IPS-18c (cell line): ENCODE results near the gene MRPL10.

ENCODE experiments used
- H3K4me3 ChIP-seq: 2 replicates; pipeline ENCODE4 v1.7.0; 2013; ENCODE audit warnings: low read depth, mild to moderate bottlenecking, low read length, moderate library complexity; ENCODE audit not compliant: insufficient read depth
- H3K9me3 ChIP-seq: one replicate; pipeline ENCODE4 v1.6.1; 2013; ENCODE audit warnings: mild to moderate bottlenecking, low read length, moderate library complexity; ENCODE audit not compliant: control insufficient read depth, insufficient read depth

Gene MRPL10

DNA sequence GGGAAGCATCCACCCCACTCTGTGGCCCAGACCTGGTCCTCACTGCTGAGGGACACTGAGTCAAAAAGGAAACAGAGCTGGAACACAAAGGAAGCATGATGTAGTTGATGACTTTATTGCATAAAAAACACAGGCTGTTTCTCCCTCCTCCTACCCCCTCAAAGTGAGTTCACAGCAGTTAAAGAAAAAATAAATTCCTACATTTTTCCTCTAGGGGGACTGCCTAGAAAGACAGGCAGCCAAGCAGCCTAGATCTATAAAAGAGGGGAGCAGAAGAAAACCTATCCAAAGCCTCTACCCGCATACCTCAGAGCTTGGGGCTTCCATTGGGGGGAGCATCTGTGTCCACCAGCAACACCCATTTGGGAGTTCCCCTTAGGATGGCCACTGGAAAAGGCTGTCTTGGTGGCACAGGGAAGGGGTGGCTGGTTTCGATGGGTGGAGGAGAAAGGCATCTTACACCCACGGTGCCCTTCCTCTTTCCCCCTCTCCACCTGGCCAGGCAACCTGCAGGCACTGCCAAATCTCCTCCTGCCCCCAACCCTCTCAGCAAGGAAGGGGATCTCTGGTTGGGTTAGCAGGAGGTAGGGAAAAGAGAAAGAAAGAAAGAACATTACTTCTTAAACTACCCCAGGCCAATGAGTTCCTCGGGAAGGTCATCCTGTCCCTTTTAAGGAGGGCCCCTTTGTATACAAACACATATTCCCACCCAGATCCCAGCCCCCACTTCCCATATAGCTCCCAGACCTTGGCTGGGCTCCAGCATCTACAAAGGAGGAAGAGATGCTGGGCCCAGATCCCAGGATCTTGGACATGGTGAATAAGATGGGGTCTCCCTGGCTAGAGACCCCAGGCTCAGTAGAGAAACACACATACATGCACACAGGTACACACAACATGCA, 13.7 kb upstream of the MRPL10 start:
- H3K9me3 ChIP-seq, result no peaks in the 10 kb centered on the region
- H3K4me3 ChIP-seq, result no peak overlapping the region

DNA sequence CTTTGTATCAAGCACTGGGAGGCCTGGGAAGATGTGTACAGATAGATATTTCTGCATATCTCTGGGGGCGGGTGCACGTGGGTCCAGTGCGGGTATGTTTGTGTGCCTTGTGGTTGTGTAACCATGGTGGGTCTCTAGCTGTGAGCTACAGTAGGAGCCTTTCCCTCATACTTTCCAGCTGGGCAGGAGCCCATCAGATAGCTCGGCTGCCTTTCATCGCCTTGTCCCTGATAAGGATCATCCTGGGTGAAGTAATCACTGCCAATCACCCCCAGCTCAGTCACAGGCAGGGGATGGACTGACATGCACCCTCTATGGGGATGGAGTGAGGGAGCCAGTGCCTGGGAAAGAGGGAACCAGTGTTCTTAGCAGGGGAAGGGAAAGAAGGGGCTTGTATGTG, 12.9 kb upstream of the MRPL10 start:
- H3K9me3 ChIP-seq, result no peaks in the 10 kb centered on the region
- H3K4me3 ChIP-seq, result no peak overlapping the region

DNA sequence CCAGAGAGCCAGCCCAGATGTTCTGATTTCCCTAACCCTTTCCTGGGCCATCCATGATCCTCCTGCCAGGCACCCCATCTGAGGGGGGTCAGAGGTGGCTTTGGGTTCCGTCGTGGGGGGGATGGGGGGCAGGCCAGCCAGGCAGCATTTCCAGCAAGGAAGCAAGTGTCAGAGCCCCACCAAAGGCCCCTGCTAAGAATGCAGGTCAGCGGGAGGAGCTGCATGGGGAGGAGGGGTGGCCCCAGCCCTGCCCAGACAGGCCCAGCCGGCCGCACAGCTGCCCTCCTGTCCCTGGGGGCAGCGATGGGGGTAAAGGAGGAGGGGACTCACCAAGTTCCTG, 12.0 kb upstream of the MRPL10 start:
- Histone ChIP-seq H3K4me3 (no peak overlapping the region), H3K9me3 (no peaks in the 10 kb centered on the region)

DNA sequence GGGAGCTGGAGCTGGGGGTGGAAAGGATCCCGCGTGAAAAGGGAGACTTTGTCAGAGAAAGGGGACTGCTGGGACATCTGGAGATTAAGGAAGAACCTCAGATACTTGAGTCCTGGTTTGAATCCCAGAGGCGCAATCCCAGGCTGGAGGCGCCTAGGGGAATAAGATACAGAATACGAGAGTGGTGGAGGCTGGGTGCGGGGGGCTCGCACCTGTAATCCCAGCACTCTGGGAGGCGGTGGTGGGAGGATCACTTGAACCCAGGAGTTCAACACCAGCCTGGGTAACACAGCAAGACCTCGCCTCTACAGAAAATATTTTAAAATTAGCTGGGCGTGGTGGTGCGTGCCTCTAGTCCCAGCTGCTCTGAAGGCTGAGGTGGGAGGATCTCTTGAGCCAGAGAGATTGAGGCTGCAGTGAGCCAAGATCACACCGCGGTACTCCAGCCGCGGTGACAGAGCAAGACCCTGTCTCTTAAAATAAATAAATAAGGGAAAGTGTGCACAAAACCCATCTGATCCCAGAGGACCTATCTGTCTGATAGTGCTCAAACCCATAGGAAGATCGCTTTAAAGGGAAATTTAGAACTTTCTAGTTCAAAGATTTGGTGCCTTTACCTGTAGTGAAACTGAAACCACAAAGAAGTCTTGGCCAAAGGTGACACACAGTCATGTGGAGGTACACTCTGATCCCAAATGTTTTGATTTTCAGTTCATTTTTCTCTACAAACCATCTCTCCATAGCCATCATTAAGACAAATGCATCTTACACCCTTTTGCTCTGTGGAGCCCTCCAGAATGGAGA, 10.3 kb upstream of the MRPL10 start:
- no peaks in the 10 kb centered on the region for H3K9me3 ChIP-seq
- H3K4me3 ChIP-seq, result no peak overlapping the region

DNA sequence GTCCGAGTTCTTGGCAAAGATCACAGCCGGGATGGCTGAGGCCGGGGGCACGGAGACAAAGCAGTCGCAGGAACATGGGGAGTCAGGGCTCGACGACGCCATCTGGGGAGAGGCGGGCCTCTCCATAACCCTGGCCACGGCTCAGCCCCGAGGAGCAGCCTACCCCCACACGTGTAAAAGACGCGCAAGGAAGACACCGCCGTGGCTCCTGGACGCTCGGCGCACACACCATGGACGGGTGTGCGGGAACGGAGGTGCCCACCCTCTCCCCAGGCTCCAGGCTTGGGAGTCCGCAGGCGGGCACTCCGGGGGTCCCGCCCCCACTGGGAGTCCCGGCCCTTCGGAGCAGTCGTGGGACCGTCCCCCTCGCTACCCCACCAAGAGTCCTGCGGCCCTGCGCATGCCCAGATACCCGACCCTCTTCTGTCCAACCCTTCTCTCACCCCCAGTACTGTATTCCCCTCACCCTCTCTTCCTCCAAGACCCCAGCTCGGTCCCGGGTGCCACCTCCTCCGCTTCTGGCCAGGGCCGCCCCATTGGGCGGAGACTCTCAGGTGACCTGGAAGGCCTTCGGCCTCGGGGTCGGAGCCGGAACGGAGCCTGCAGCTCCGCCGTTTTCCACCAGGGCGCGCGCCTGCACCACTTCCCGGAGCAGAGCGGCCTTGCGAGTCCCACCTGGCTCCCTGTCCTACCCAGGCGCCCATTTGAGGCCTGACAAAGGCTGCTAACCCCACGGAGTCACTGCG, 9.6 kb upstream of the MRPL10 start, which contains the start of gene SCRN2:
Gene SCRN2, minus strand, starts transcription at position 532 of the 746 bp plus-strand sequence. Its CDS starts 430 bp downstream, at position 102.
- H3K4me3 ChIP-seq, result peak within 1 kb of the TSS; percentile 89
- no peaks in the 10 kb centered on the region for H3K9me3 ChIP-seq

DNA sequence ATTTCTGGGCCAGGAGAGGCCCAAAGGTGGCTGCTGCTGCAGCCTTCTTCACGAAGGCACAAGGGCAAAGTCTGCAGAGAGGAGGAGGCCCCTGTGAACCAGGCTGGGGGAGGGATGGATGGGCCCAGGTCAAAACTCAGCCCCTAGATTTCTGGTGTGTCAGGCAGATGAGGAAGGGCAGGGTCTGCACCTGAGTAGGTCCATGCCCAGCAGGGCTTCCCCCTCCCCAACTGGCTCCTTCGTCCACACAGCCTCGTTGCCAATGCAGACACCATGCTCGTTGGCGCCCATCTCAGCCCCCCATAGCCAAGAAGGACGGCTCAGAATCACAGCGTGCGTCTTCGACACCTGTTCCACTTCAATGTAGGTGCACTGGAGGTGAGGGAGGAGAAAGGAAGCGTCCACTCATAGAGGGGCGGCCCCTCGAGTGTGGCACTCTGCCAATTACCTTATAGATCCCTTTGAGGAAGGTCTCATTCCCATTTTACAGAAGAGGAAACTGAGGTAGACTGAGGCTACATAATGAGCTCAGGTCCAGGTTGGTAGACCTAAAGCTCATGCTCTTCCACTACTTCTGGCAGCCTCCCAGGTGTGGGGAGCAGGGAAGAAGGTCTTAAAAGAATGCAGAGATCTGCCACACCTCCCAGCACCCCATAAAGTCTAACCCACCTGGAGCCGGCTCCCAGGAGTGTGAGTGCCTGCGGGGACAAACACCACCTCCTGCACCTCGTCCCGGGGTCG, 8.8 kb upstream of the MRPL10 start:
- Histone ChIP-seq H3K9me3 (no peaks in the 10 kb centered on the region), H3K4me3 (peak overlapping the region; percentile 89)

DNA sequence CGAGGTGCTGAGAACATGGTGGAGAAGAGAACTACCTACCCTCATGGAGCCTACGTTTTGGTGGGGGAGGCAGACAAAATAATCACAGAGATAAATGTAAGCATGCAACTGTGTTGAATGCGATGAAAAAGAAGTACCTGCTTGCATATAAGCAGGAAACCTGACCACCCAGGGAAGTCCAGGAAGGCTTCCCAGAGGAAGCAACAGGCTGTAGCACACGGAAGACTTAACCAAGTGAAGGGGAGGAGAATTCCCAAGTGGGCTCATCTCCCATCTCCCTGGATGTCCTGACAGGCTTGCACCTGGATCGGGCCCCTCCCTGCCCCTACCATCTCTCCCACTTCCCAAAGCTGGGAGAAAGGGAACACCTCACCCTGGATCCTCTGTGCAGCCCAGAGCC, 7.7 kb upstream of the MRPL10 start:
- Histone ChIP-seq H3K9me3 (no peaks in the 10 kb centered on the region), H3K4me3 (no peak overlapping the region)

DNA sequence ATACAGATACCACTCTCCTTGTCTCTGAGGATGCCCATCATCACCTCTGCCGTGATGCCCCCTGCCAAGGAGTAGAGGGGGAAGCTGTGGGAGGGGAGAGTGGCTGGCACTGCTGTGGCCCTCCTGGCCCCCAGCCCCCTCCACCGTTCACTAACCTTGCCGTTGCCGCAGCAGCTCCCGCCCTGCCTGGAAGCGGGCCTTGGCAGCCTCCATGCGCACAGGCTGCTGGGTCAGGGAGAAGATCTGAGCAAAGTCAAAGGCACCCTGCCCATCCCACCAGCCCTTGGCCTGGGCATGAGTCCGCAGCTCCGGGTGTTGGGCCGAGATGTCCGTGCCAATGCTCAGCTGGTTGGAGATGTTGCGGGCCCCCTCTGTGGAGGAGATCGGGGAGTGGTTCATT, 7.3 kb upstream of the MRPL10 start:
- Histone ChIP-seq H3K9me3 (no peaks in the 10 kb centered on the region), H3K4me3 (no peak overlapping the region)

DNA sequence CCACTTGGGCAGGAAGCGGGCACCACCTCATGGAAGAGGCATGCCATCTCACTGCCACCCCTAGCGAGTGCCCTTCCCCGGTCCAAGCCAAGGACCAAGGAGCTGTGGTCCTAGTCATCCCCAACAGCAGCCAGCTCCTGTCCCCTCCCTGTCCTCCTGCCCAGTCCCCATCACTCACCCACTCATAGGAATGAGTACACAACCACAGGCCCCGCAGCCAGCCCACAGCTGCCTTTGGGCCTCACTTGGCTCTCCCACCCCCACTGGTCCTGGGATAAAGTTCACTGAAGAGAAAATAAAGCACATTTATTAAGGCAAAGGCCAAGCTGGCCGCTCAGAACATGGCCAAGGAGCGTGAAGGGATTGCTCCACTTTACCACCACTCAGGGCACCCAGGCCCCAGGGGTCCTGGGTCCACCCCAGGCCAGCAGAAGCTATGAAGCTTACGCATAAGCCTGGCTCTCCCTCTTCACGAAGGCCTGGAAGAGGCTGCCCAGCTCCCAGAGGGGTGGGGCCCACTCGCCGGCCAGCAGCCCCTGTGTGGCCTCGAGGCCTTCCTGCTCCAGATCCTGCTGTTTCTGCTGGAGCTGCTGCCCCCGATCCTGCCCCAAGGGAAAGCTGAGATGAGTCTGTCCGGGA, 6.2 kb upstream of the MRPL10 start:
- no peaks in the 10 kb centered on the region for H3K9me3 ChIP-seq
- H3K4me3 ChIP-seq, result no peak overlapping the region

DNA sequence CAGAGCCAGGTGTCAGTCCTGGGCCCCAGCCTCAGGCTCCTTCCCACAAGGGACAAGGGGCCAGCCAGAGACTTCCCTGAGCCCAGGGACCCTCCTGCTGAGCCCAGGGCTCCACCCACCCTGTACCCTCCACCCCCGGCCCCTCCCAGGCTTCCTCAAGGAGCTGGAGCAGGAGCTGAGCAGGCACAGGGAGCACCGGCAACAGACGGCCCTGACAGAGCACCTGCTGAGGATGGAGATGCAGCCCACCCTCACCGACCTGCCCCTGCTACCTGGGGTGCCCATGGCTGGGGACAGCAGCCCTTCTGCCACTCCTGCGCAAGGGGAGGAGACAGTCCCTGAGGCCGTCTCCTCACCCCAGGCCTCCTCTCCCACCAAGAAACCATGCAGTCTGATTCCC, 5.3 kb upstream of the MRPL10 start:
- H3K4me3 ChIP-seq, result no peak overlapping the region

DNA sequence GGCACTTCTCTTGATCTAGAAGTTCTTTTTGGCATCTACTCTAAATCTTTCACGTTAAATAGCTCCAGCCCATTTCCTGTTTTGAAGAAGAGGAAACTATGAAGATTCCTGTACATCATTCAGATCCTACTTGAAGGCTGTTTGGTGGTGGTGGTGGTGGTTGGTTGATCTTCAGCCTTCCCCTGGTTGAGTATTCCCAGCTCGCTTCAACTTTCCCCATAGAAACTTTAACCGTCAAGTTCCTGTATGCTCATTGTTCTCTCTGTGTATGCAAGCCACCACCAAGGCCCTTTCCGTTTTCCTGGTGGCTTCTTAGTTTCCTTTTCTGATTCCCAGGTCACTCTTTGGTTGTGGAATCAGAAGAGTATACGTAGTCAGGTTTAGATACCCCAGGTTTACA, 3.4 kb upstream of the MRPL10 start:
- no peak overlapping the region for H3K4me3 ChIP-seq
- H3K9me3 ChIP-seq, result no peaks in the 10 kb centered on the region

More for the DNA sequence above, 5.3 kb upstream of the MRPL10 start:
- no peaks in the 10 kb centered on the region for H3K9me3 ChIP-seq

DNA sequence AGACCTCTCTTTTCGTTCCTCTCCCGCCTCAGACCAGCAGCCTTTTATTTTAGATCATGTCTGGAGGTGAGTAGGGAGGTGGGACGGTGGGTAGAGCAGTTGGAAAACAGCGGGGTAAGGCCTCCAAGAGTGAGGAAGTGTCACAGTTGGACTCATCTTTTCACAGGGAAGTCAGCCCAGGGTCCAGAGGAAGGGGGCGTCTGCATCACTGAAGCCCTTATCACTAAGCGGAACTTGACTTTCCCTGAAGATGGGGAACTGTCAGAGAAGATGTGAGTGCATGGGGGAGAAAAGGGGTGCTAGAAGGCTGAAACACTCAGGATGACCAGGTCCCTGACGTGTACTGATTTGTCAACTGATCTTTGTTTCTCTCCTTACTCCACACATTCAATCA, 590 bp upstream of the MRPL10 start:
- no peaks in the 10 kb centered on the region for H3K9me3 ChIP-seq
- H3K4me3 ChIP-seq, result peak overlapping the region; percentile 11; the same call in 1 of the 2 replicates

DNA sequence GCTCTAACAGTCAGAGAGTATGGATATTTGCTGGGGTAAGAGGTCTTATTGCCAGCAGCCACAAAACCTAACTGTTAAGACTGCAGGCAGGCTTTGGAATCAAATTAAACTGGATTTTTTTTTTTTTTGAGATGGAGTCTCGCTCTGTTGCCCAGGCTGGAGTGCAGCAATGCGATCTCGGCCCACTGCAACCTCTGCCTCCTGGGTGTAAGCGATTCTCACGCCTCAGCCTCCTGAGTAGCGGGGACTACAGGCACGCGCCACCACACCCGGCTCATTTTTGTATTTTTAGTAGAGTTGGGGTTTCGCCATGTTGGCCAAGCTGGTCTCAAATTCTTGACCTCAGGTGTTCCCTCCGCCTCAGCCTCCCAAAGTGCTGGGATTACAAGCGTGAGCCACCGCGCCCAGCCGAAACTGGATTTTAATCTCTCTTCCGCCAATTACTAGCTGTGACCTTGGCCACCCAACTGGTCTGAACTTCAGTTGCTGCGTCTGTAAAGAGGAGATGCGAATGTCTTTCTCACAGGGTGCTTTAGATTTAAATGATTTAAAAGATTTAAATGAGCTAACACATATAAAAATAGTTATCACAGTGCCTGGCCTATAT, 842 bp downstream of the MRPL10 start:
- Histone ChIP-seq H3K4me3 (peak overlapping the region; percentile 86), H3K9me3 (no peaks in the 10 kb centered on the region)

DNA sequence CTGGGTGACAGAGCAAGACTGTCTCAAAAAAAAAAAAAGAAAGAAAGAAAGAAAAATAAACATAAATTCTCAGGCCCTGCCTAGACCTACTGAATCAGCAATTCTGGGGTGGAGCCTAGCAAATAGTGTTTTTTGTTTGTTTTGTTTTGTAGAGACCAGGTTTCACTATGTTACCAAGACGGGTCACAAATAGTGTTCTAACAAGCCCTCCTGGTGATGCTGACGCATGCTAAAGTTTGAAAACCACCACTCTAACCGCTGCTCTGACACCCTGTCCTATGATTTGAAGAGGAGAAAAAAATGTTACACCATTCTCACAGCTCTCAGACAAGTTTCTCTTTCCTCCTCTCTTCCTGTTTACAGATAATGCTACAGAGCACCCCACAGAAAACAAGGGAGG, 1.5 kb downstream of the MRPL10 start:
- Histone ChIP-seq H3K4me3 (no peak overlapping the region), H3K9me3 (no peaks in the 10 kb centered on the region)

DNA sequence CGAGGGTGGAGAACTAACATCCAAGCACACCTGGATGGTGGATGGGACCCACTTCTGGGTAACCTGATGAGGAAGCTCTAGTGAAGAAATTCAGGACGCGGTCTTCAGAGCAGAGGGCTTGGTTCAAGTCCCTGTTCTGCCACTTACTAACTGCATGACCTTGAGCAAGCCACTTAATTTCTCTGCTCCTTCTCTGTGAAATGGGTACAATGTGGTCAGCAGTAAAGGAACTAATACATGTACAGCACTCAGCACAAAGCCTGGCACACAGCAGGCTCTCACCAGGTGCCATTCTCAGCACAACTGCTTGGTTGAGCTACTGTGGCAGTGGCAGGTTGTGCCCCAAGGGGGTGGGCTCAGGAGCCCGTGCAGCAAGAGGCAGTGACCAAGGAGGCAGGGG, 7.8 kb downstream of the MRPL10 start:
- Histone ChIP-seq H3K4me3 (no peak overlapping the region), H3K9me3 (no peaks in the 10 kb centered on the region)

DNA sequence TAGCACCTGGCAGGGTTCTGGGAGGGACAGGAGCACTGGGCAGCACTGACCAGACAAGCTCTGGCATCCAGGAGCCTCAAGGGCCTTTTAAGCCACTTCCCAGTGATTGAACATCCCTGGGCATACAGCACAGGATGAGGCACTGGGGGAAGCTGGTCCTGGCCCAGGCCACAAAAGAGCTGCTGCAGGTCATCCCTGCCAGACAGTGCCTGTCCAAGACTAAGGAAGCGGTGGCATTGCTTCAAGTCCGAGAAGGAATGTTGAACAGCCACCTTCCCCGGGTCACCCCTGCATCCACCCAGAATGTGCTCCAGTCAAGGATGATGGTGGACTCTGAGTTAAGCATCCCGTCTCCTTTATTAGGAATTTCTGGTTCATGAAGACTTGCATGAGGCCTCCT, 8.6 kb downstream of the MRPL10 start:
- Histone ChIP-seq H3K4me3 (no peak overlapping the region), H3K9me3 (no peaks in the 10 kb centered on the region)
